Sigmoid colon (tissue), 4 donors: ENCODE results near the gene PLA2G6.
A peak's percentile ranks its signal among the peaks of the same experiment; 100 is the strongest.

ENCODE experiments used
- EP300 ChIP-seq, 4 donors: sonication (generic); formaldehyde crosslinking; IDR thresholded peaks; one replicate each; pipeline ENCODE4 v1.6.1; 2017; ENCODE audit warnings: antibody characterized with exemption in 4 of 4
- POLR2A ChIP-seq, 2 donors: fragments of 450-650 bp; IDR thresholded peaks; one replicate each; pipeline ENCODE4 v1.6.1; 2016; ENCODE audit warnings: antibody characterized with exemption in 2 of 2, mild to moderate bottlenecking in 2 of 2, moderate library complexity in 2 of 2
- POLR2AphosphoS5 ChIP-seq, 4 donors: sonication (generic); formaldehyde crosslinking; IDR thresholded peaks; one replicate each; pipeline ENCODE4 v1.6.1; 2017; ENCODE audit warnings: antibody characterized with exemption in 4 of 4
- TF ChIP-seq, protein P1 (sequence below), 4 experiments: fragments of 450-650 bp in 3 of 4; fragments of 200-600 bp in 1 of 4; IDR thresholded peaks; one replicate each; pipeline ENCODE4 v1.5.1; 2016 to 2019; ENCODE audit warnings: antibody characterized with exemption in 4 of 4, mild to moderate bottlenecking in 3 of 4, moderate library complexity in 2 of 4

DNA sequence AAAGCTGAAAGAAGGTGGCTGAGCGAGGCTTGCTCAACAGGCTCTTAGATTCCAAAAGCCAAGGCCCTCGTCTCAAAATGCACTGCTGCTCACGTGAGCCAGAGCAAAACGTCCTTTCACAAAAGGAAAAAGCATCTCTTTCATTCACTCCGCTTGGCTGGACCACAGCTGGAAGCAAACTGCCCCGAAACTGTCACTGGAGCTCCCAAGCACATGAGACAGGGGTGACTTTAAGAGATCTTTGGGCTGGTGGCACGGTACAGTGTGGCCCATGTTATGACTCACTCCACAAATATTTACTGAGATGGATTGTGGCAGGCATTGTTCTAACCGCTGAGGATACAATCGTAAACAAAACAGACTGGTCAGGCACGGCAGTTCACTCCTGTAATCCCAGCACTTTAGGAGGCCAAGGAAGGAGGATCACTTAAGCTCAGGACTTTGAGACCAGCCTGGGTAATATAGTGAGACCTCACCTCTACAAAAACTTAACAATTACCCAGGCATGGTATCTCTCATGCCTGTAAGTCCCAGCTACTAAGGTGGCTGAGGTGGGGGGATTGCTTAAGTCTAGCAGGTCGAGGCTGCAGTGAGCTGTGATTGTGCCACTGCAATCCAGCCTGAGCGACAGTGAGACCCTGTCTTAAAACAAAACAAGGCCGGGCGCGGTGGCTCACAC, 3.6 kb downstream of the PLA2G6 start:
- TF ChIP-seq, protein P1, sequence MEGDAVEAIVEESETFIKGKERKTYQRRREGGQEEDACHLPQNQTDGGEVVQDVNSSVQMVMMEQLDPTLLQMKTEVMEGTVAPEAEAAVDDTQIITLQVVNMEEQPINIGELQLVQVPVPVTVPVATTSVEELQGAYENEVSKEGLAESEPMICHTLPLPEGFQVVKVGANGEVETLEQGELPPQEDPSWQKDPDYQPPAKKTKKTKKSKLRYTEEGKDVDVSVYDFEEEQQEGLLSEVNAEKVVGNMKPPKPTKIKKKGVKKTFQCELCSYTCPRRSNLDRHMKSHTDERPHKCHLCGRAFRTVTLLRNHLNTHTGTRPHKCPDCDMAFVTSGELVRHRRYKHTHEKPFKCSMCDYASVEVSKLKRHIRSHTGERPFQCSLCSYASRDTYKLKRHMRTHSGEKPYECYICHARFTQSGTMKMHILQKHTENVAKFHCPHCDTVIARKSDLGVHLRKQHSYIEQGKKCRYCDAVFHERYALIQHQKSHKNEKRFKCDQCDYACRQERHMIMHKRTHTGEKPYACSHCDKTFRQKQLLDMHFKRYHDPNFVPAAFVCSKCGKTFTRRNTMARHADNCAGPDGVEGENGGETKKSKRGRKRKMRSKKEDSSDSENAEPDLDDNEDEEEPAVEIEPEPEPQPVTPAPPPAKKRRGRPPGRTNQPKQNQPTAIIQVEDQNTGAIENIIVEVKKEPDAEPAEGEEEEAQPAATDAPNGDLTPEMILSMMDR (IDR thresholded peaks at IDR 0.05) = no peak
- no peak for TF ChIP-seq POLR2A (IDR thresholded peaks at IDR 0.05)
- TF ChIP-seq POLR2AphosphoS5 (IDR thresholded peaks at IDR 0.05) = peak in 2 of 4 donors; percentile 39 to 75
- peak in 1 of 4 donors; percentile 83 for TF ChIP-seq EP300 (IDR thresholded peaks at IDR 0.05)
